Bone marrow (tissue), 2 donors: ENCODE results near the gene PLIN1.

Experiments
- DNase-seq, 2 donors: peaks; one replicate each; lab custom pipeline; 2025; lab: John Stamatoyannopoulos, UW

The PLIN1 gene

GRCh38 chr15:89652666-89653065 lies 26.5 kb downstream of the PLIN1 start:
- DNase-seq = no peak

- no peak for DNase-seq
Observed at GRCh38 chr15:89652131-89652530, 27.0 kb downstream of the PLIN1 start.

GRCh38 chr15:89649716-89650115 lies 29.5 kb downstream of the PLIN1 start:
- no peak for DNase-seq

GRCh38 chr15:89649013-89649625 lies 30.0 kb downstream of the PLIN1 start:
- no peak for DNase-seq

DNA sequence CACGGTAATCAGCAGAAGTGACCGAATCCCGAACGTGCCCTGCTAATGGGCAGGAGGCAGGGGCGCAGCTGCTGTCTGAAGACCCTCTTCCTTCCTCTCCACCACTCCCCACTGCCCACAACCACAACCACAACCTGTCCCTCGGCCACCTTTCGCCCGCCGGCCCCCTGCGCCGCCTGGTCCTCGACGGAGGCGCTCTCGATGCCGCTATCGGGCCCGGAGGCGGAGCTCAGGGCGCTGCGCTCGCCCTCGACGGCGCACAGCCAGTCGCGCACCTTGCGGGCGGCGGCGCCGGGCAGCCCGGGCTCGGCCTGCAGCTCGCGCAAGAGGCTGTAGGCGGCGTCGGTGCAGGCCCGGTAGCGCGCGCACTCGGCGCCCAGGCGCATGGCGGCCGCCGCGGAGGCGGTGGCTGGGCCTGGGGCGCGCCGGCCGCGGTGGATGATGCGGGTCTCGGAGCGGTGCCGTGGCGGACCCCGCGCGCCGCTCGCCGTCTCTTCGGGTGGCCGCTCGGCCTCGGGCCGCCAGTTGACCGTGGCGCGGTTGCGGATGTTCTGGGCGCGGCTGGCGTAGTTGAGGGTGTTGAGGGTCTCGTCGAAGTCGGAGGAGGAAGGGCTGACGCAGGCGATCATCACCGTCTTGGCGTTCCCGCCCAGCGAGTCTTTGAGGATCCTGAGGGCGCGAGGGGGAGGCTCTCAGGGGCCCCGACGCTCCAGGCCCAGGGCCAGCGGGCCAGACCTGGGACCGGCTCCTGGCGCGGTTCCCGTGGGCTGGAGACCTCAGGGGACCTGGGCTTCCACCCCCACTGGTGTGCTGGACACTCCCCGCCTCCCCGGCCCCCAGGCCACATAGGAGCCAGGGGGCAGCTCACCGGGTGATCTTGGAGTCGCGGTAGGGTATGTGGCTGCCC lies 30.8 kb downstream of the PLIN1 start:
- DNase-seq = no peak

- DNase-seq = peak; percentile 40 to 46
Observed at GRCh38 chr15:89647191-89647851, 31.8 kb downstream of the PLIN1 start.

- DNase-seq = no peak
Observed at GRCh38 chr15:89646416-89647141, 32.6 kb downstream of the PLIN1 start.

GRCh38 chr15:89645680-89646079 lies 33.5 kb downstream of the PLIN1 start:
- no peak for DNase-seq

- DNase-seq = no peak
Observed at GRCh38 chr15:89642106-89642505, 37.1 kb downstream of the PLIN1 start.

DNA sequence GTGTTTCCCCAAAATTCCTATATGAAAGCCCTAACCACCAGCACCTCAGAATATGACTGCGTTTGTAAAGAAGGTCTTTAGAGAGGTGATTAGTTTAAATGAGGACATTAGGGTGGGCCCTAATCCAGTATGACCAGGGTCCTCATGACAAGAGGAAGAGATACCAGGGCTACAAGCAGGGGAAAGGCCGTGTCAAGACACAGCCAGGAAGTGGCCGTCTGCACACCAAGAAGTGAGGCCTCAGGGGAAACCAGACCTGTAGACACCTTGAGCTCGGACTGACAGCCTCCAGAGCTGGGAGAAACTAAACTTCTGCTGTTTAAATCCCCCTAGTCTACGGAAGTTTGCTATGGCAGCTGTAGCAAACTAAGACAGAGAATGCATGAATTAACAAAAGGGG lies 38.1 kb downstream of the PLIN1 start:
- no peak for DNase-seq

DNA sequence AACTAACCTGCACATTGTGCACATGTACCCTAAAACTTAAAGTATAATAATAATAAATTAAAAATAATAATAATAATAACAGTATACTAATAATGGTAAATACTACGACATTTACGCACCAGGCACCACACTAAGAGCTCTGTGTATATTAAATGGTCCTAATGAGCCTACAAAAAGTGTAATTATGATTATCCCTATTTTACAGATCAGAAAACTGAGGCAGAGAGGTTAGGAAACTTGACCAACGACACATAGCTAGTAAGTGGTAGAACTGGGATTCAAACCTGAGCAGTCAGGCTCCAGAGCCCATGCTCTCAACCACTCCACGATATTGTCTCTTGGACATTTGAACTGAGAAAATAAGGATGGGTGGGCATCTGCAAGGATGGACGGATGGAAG lies 38.9 kb downstream of the PLIN1 start:
- no peak for DNase-seq

DNA sequence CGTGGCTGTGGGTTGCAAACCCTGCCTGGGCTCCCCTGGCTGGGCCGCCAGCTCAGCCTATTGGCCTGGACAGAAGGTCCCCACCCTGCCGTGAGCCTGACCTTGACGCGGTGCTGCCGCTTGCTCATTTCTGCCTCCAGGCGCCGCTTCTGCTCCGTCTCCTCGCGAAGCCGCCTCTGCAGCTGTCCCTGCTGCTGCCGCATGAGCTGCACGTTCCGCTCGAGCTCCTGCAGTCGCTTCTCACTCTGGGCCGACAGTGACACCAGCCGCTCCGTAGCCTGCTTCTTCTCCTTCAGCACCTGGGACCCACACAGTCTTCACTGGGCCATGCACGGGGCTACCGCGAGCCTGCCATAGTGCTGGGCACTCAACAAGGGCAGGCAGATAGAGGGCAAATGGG lies 45.6 kb downstream of the PLIN1 start:
- DNase-seq = no peak

- no peak for DNase-seq
Observed at GRCh38 chr15:89632563-89633430, 46.4 kb downstream of the PLIN1 start.

- no peak for DNase-seq
Observed at GRCh38 chr15:89631902-89632264, 47.3 kb downstream of the PLIN1 start.

GRCh38 chr15:89630974-89631901 lies 47.9 kb downstream of the PLIN1 start:
- no peak for DNase-seq

DNA sequence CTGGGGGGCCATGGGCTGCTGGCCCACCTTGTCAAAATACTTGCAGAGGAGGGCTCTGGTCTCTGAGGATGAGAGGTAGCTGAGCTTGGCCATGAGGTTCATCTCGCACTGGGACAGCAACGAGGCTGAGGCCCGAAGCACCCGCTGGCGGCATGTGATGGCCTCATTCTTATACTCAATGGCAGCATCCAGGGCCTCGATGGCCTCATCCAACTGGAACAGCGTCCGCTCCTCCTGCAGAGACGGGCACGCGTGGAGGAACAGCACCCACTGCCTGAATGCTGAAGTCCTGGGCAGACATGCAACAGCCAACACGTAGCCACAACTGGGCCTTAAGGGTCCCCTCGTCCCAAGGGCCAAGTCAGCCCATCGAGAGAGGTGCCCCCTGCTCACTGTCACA lies 48.9 kb downstream of the PLIN1 start:
- no peak for DNase-seq

- DNase-seq = no peak
Observed at GRCh38 chr15:89629829-89630228, 49.3 kb downstream of the PLIN1 start.

GRCh38 chr15:89628806-89629715 lies 50.1 kb downstream of the PLIN1 start:
- DNase-seq = no peak

DNA sequence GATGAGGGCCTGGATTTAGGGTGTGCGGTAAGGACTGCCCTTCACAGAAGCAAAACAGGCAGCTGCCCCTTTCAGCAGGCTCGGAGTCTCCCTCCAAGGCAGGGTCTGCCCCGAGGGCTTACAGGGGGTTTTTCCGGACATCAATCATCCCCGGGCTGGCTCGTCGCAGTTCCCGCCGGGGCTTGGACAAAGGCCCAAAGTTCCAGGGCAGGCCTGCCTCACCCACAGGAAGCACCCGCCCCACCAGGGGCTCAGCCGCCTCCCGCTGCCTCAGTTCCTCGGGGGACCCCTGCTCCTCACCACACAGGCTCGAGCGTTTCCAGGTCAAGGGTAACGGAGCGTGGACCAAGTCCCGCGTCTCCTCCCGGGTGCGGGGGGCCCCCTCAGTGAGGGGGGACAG lies 50.9 kb downstream of the PLIN1 start:
- DNase-seq = no peak
